Non-pigmented ciliary epithelial cell (primary cell): ENCODE data around the gene WDSUB1.

Experiments used
- DNase-seq: peaks from one replicate; pipeline ENCODE4 v3.0.0-alpha.2; 2010; ENCODE audit warnings: low read depth

WDSUB1 gene

DNA sequence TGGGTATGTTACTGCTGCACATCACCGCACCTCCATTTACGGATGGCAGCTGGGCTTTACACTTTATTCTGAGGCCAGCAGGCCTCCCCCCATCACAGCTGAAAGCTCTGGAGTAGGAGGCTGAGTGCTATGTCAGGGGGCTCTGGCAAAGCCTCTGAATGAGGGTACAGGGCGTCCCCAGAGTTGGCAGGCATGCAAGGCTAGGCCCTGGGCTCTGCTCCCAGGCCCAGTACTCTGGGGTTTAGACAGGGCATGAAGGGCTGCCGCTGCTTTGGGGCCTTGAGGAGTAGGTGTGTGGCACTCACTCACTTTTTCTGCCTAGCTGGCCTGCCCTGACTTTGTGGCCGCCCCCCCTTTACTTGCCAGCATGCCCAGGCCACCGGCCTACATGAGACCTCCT, 90.8 kb downstream of the WDSUB1 start:
- no peak for DNase-seq

DNA sequence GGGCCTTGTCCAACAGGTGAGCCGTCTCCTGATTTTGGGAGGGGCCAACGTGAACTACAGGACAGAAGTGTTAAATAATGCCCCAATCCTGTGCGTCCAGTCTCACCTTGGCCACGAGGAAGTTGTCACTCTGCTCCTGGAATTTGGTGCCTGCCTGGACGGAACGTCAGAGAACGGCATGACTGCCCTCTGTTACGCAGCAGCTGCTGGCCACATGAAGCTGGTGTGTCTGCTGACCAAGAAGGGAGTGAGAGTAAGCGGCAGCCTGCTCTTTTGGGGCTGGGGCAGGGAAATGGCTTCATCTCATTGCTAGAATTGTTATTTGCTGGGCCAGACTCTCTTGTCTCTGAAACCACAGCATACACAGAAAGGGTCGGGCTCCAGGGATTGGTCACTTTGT, 92.3 kb downstream of the WDSUB1 start:
- DNase-seq = no peak

DNA sequence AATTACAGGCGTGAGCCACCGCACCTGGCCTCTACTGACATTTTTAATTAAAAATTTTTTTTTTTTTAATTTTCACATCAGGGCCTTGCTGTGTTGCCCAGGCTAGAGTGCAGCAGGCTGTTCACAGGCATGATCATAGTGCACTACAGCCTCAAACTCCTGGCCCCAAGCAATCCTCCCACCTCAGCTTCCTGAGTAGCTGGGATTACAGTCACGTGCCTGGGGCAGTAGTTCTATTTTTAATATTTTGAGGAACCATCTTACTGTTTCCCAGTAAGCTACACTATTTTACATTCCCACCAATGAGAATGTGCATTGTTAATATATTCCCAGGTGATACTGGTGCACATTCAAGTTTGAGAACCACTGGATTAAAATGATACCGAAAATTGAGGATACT, 92.7 kb downstream of the WDSUB1 start:
- DNase-seq = no peak

DNA sequence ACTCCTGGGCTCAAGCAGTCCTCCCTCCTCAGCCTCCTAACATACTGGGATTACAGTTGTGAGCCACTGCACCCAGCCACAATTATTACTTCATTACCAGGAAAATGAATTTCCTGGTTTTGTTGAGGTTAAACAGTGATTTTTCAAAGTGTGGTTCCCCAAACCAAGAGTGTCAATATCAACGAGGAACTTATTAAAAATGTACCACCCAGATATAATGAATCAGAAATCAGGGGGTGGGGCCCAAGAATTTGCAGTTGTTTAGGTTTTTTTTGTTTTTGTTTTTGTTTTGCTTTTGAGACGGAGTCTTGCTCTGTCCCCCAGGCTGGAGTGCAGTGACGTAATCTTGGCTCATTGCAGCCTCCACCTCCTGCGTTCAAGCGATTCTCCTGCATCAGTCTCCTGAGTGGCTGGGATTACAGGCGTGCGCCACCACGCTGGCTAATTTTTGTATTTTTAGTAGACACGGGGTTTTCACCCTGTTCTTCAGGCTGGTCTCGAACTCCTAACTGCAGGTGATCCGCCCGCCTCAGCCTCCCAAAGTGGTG, 94.1 kb downstream of the WDSUB1 start:
- no peak for DNase-seq

- no peak for DNase-seq
Observed at GRCh38 chr2:159188449-159188848, 98.1 kb downstream of the WDSUB1 start.

DNA sequence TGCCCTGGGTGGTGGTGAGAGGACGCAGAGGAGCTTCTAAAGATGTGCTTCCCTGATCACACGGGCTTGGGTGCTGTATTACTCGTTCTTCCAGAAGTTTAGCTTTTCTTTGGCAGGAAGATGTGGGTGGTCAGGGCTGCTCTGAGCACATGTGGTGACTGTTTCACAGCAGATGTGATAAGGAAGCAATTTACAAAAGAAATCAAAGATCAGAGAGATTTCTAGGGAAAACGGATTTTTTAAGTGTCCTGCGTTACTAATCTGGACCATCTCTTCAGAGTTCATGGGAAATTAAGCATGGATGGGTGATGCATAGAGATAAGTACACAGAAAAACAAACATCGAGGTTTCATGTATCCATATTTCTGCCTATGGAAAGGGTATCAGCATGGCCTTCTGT, 99.4 kb downstream of the WDSUB1 start:
- DNase-seq = no peak

GRCh38 chr2:159186462-159186861, 100.0 kb downstream of the WDSUB1 start:
- no peak for DNase-seq
